Mucosa of rectum (tissue), 2 donors: ENCODE results near the gene TXNRD2.
A peak's percentile ranks its signal among the peaks of the same experiment; 100 is the strongest.
"Not testable (repeated sequence)": the region's sequence is repeated elsewhere in the genome, so short reads cannot be mapped to it uniquely, and the experiment has no call there.

Source experiments
- H3K27ac ChIP-seq, 2 donors: one replicate each; pipeline ENCODE4 v1.7.0; 2013; ENCODE audit warnings: inconsistent platforms in 2 of 2, low read depth in 2 of 2, low read length in 2 of 2
- H3K27me3 ChIP-seq, 2 donors: one replicate each; pipeline ENCODE4 v1.7.0; 2013; ENCODE audit warnings: low read length in 2 of 2; ENCODE audit not compliant: control insufficient read depth in 2 of 2, insufficient read depth in 2 of 2
- H3K36me3 ChIP-seq, 2 donors: one replicate each; pipeline ENCODE4 v1.7.0; 2013; ENCODE audit warnings: low read length in 2 of 2; ENCODE audit not compliant: control insufficient read depth in 2 of 2, insufficient read depth in 2 of 2
- H3K4me1 ChIP-seq, 2 donors: one replicate each; pipeline ENCODE4 v1.7.0; 2013; ENCODE audit warnings: low read length in 2 of 2, mild to moderate bottlenecking in 1 of 2; ENCODE audit not compliant: control insufficient read depth in 2 of 2, insufficient read depth in 2 of 2
- H3K4me3 ChIP-seq, 2 donors: one replicate each; pipeline ENCODE4 v1.7.0; 2013; ENCODE audit warnings: low read length in 2 of 2
- H3K9ac ChIP-seq, 2 donors: one replicate each; pipeline ENCODE4 v1.7.0; 2013; ENCODE audit warnings: low read length in 2 of 2, low read depth in 1 of 2, mild to moderate bottlenecking in 1 of 2
- H3K9me3 ChIP-seq, 2 donors: one replicate each; pipeline ENCODE4 v1.7.0; 2013; ENCODE audit warnings: low read length in 2 of 2; ENCODE audit not compliant: control insufficient read depth in 2 of 2
- donor health status: healthy.
- donor health status: Normal muscosa, but diverticular disease.

The TXNRD2 gene

GRCh38 chr22:19943082-19944026 is 1.7 kb upstream of the TXNRD2 start:
- H3K27me3 ChIP-seq = no peaks in the 10 kb centered on the region
- no peaks in the 10 kb centered on the region for H3K9me3 ChIP-seq
- peak overlapping the region; percentile 31 to 84 for H3K4me3 ChIP-seq
- no peaks in the 10 kb centered on the region for H3K36me3 ChIP-seq
- H3K27ac ChIP-seq = peak overlapping the region; percentile 83 to 88
- H3K9ac ChIP-seq = peak overlapping the region; percentile 73 to 77
- peaks cover 24 to 33% of the 10 kb centered on the region in 2 donors for H3K4me1 ChIP-seq

DNA sequence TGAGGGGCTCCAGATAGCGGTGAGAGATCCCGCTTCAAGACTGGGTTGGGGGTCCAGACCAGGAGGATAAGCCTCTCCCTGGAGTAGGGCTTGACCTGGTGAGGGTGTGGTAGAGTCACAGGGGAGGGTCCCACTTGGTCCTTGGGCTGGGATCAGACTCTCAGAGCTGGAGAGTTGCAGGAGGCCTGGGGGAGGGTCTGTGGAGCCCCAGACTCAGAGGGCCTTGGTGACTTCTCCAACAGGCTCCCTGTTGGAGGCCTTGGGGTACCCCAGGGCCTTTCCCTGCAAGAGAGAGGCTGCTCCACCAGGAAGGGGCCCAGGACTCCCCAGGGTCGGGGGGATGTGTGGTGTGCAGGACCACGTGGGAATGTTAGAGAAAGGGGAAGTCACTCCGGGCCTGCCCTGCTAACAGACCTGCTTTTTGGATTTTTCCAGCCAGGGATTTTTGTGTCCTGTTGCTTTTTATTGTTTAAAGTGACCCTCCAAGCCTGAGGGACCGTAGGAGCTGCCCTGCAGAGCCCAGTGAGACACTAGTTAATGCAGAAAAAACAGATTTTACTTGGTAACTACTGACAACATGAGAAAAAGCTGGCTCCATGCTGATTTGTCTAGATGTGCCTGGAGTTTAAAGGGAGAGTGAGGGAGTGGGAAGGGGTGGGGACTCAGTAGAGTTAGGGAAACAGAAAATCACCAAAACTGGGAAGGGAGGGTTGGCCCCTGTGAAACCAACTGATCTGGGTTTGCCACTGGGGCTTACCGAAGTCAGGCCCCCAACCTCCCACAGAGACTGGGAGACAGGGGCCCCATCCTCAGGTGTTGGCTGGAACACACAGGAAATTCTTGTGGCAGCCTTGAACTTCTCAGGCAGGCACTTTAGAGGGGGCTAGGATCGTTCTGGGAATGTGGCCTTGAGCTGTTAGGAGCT is 801 bp upstream of the TXNRD2 start:
- Histone ChIP-seq H3K9me3 (no peaks in the 10 kb centered on the region), H3K27ac (peak overlapping the region; percentile 83 to 88), H3K4me3 (peak overlapping the region; percentile 75 to 84), H3K36me3 (no peaks in the 10 kb centered on the region), H3K9ac (peak overlapping the region; percentile 73 to 77), H3K27me3 (no peaks in the 10 kb centered on the region), H3K4me1 (peaks cover 22 to 29% of the 10 kb centered on the region in 2 donors)

DNA sequence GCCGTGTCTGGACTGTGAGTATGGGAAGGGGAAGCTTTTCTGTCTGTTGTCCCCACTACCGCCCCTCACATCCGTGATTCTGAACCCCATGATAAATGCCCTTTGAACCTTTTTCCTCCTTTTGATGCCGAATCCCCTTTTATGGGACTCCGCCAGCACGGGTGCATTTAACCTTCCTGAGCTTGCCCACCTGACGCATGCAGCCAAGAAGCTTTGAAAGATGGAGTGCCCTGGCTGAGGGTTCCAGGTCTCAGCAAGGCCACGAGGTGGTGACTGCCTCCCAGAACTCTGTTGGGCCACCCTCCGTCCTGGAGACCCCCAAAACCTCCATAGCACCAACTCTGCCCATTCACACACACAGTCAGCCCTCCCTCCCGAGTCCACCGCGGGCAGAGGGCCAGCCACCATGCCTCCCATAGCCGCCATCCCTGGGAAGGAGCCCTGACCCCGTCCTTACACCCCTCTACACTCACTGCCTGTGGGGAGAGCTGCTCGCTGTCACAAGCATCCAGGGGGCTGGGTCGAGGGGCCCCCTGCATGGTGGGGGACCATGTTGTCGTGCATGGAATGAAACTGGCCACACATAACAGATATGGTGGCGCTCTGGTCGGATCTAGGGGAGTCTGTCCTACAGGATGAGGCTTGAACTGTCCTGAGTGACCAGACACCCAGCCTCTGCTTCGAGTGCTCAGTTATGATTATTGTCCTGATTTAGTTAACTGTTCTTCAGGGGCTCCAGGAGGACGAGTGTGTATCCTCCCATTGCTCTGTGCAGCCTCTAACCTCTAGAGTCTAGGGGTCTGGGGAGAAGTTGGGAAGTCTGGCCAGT is 868 bp downstream of the TXNRD2 start:
- H3K4me1 ChIP-seq = peaks cover 20 to 27% of the 10 kb centered on the region in 2 donors
- H3K9me3 ChIP-seq = no peaks in the 10 kb centered on the region
- no peaks in the 10 kb centered on the region for H3K36me3 ChIP-seq
- peak overlapping the region; percentile 83 to 88 for H3K27ac ChIP-seq
- peak overlapping the region; percentile 73 to 87 for H3K9ac ChIP-seq
- H3K27me3 ChIP-seq = no peaks in the 10 kb centered on the region
- peak overlapping the region; percentile 75 to 84 for H3K4me3 ChIP-seq

DNA sequence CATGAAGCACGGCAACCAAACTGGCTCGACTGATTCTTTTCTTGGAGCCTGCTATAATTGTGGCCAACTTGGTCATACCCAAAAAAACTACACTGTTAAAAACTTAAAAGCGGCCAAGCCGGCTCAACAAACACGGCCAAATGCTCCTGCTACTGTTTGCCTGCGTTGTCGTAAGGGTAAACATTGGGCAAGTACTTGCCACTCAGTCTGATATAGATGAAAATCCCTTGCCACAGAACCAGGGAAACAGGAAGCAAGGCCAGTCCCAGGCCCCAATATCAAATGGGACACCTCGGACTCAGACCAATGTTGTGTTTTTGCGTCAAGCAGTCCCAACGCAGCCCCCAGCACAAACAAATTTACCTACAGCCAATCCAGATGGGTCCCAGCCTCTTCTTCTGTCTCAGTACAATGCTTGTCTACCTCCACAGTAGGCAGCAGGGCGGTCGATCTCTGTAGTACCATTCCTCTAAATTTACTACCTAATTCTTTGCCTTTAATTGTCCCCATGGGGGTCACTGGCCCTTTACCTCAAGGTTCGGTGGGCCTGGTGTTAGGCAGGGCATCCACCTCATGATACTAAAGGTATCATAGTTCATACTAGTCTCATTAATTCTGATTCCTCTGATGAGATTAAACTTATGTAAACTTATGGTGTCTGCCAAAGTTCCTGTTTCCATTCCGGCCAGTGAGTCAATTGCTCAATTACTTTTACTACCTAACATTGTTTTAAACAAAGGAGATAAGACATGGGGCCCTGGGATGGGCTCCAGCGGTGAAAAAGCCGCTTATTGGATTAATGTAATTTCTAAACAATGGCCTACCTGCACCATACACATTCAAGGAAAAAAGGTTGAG is 3.8 kb downstream of the TXNRD2 start:
- no peaks in the 10 kb centered on the region for H3K36me3 ChIP-seq
- no peaks in the 10 kb centered on the region for H3K27me3 ChIP-seq
- no peak overlapping the region for H3K9ac ChIP-seq
- no peak overlapping the region for H3K4me3 ChIP-seq
- no peaks in the 10 kb centered on the region for H3K9me3 ChIP-seq
- H3K4me1 ChIP-seq = peaks cover 14 to 18% of the 10 kb centered on the region in 2 donors
- no peak overlapping the region for H3K27ac ChIP-seq

DNA sequence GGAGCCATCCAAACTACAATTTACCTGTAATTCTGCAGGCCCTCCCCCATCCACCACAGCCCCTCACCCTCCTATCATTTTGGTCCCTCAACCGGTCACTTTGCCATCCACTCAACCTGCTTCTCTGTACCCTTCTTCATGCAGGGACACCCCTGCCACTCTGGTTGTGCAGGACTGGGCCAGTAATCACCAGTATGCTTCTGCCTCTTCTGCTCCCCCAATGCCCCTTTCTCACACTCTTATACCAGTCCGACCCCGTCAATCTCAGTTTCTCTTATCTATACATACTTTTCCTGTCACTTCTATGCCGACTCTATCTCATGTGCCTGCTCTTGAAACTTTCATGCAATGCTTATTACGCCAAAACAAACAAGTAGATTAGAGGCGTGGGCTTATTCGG is 5.1 kb downstream of the TXNRD2 start:
- Histone ChIP-seq H3K9ac (no peak overlapping the region), H3K4me3 (no peak overlapping the region), H3K9me3 (no peaks in the 10 kb centered on the region), H3K4me1 (peaks cover 8% of the 10 kb centered on the region in 2 donors), H3K27ac (no peak overlapping the region), H3K27me3 (no peaks in the 10 kb centered on the region), H3K36me3 (no peaks in the 10 kb centered on the region)

DNA sequence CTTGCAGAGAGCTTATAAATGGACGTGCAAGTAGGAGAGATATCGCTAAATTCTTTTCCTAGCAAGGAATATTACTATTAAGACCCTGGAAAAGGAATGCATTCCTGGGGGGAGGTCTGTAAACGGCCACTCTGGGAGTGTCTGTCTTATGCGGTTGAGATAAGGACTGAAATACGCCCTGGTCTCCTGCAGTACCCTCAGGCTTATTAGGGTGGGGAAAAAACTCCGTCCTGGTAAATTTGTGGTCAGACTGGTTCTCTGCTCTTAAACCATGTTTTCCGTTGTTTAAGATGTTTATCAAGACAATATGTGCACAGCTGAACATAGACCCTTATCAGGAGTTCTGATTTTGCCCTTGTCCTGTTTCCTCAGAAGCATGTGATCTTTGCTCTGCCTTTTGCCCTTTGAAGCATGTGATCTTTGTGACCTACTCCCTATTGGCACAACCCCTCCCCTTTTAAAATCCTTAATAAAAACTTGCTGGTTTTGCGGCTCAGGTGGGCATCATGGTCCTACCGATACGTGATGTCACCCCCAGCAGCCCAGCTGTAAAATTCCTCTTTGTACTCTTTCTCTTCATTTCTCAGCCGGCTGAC is 6.4 kb downstream of the TXNRD2 start:
- not testable (repeated sequence) for H3K36me3 ChIP-seq, H3K4me3 ChIP-seq, H3K27me3 ChIP-seq, H3K4me1 ChIP-seq, H3K27ac ChIP-seq, H3K9me3 ChIP-seq, H3K9ac ChIP-seq

- Histone ChIP-seq H3K27me3 (no peaks in the 10 kb centered on the region), H3K27ac (no peak overlapping the region), H3K9ac (no peak overlapping the region), H3K4me1 (no peaks in the 10 kb centered on the region), H3K4me3 (no peak overlapping the region), H3K9me3 (no peaks in the 10 kb centered on the region), H3K36me3 (no peaks in the 10 kb centered on the region)
Measured at GRCh38 chr22:19933341-19934241, 8.0 kb downstream of the TXNRD2 start.

GRCh38 chr22:19932367-19933206 is 9.0 kb downstream of the TXNRD2 start:
- no peaks in the 10 kb centered on the region for H3K27me3 ChIP-seq
- H3K36me3 ChIP-seq = no peaks in the 10 kb centered on the region
- no peak overlapping the region for H3K9ac ChIP-seq
- H3K4me1 ChIP-seq = no peaks in the 10 kb centered on the region
- H3K9me3 ChIP-seq = no peaks in the 10 kb centered on the region
- H3K27ac ChIP-seq = no peak overlapping the region
- no peak overlapping the region for H3K4me3 ChIP-seq
